ENCODE data around the gene KANSL3. TPM values are rescaled to one million over a fixed set of nuclear protein-coding genes. Genes with fewer than 3 reads are reported as not detected.

KANSL3 gene
- total and polyA plus RNA-seq, 12 donors, result 22.3 to 58.3 (median 36.6) TPM

- 88 to 100% (median 97%) methylated on average over 1 of the region's 1 CpG for WGBS, 4 donors
- TF ChIP-seq POLR2A (IDR thresholded peaks at IDR 0.05) (no peak), CTCF (IDR thresholded peaks at IDR 0.05) (no peak)
- H3K27ac ChIP-seq, result no peak overlapping the region
- no peak overlapping the region for H3K4me3 ChIP-seq
- H3K27me3 ChIP-seq, result no peaks in the 10 kb centered on the region
- no peaks in the 10 kb centered on the region for H3K9me3 ChIP-seq (replicated peaks in 1 of 3)
- no peaks in the 10 kb centered on the region for H3K4me1 ChIP-seq (replicated peaks in 1 of 2)
- no peak for DNase-seq
- H3K36me3 ChIP-seq (replicated peaks in 1 of 2), result no peaks in the 10 kb centered on the region
- intact Hi-C loops (cut with DNase I), result no loop called here
Measured at GRCh38 chr2:96575785-96576456, 62.2 kb downstream of the KANSL3 start.

GRCh38 chr2:96574364-96574763, 63.7 kb downstream of the KANSL3 start:
- 91 to 97% (median 94%) methylated on average over 2 of the region's 2 CpGs for WGBS, 4 donors
- no peaks in the 10 kb centered on the region for H3K9me3 ChIP-seq (replicated peaks in 1 of 3)
- H3K27me3 ChIP-seq, result no peaks in the 10 kb centered on the region
- no peaks in the 10 kb centered on the region for H3K4me1 ChIP-seq (replicated peaks in 1 of 2)
- TF ChIP-seq CTCF (IDR thresholded peaks at IDR 0.05) (no peak), POLR2A (IDR thresholded peaks at IDR 0.05) (no peak)
- H3K27ac ChIP-seq, result no peak overlapping the region
- H3K36me3 ChIP-seq (replicated peaks in 1 of 2), result no peaks in the 10 kb centered on the region
- DNase-seq, result no peak
- H3K4me3 ChIP-seq, result no peak overlapping the region
- intact Hi-C loops (cut with DNase I), result no loop called here

- Histone ChIP-seq H3K27ac (no peak overlapping the region), H3K4me1 (replicated peaks in 1 of 2) (no peaks in the 10 kb centered on the region), H3K27me3 (no peaks in the 10 kb centered on the region), H3K9me3 (replicated peaks in 1 of 3) (no peaks in the 10 kb centered on the region), H3K36me3 (replicated peaks in 1 of 2) (no peaks in the 10 kb centered on the region), H3K4me3 (no peak overlapping the region)
- TF ChIP-seq CTCF (IDR thresholded peaks at IDR 0.05) (no peak), POLR2A (IDR thresholded peaks at IDR 0.05) (no peak)
- no peak for DNase-seq
- intact Hi-C loops (cut with DNase I), result no loop called here
- WGBS, 4 donors, result 89 to 97% (median 92%) methylated on average over 1 to 3 of the region's 3 CpGs
Measured at GRCh38 chr2:96568094-96568493, 70.0 kb downstream of the KANSL3 start.

GRCh38 chr2:96565111-96565510, 73.0 kb downstream of the KANSL3 start:
- H3K36me3 ChIP-seq (replicated peaks in 1 of 2), result no peaks in the 10 kb centered on the region
- no peak for DNase-seq
- H3K27me3 ChIP-seq, result no peaks in the 10 kb centered on the region
- intact Hi-C loops (cut with DNase I), result no loop called here
- no peak for TF ChIP-seq POLR2A (IDR thresholded peaks at IDR 0.05)
- TF ChIP-seq CTCF (IDR thresholded peaks at IDR 0.05), result no peak
- WGBS, 4 donors, result 72 to 79% (median 74%) methylated on average over 5 of the region's 5 CpGs
- H3K27ac ChIP-seq, result no peak overlapping the region
- no peak overlapping the region for H3K4me3 ChIP-seq
- no peaks in the 10 kb centered on the region for H3K4me1 ChIP-seq (replicated peaks in 1 of 2)
- no peaks in the 10 kb centered on the region for H3K9me3 ChIP-seq (replicated peaks in 1 of 3)

All from adrenal gland (tissue), 12 donors.